HG02852 (cell line): ENCODE data around the gene SPACA7.

Experiments
- ATAC-seq: cut with Tn5 transposase; IDR thresholded peaks from one replicate; pipeline ENCODE4 v1.9.1; 2021; ENCODE audit warnings: mild to moderate bottlenecking, moderate library complexity; ENCODE audit not compliant: unreplicated experiment

The SPACA7 gene, protein sequence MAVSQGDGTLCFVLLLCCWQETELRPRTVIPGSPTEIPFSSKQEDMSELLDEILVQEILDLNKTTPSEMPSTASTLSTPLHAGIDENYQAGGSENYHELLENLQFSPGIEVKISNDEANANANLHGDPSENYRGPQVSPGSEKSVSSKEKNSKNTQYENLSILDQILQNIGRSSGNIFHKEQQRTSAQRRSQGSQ

DNA sequence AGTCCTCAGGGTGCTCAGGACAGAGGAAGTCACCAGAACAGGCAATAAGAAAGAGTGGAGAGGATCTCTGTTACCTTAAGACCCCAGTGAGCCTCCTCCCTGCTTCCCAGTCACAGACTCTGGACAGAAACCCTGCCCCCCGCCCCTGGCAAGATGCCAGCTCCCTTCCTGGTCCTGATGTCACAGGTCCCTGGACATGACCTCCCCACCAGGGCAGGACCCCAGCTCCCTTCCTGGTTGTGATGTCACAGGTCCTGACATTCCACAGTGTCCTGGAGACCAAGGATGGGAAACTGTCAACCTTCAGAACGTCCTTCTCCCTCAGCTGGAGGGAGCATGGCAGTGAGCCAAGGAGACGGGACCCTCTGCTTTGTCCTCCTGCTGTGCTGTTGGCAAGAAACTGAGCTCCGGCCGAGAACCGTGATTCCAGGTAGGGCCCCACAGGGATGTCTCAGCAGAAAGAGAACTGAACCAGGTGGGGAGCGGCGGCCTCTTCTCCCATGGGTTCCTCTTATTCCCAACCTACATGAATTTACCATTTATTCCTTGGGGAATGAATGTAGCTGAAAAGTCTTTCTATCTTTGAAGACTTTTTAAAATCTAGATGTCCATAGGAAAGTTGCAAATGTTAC, at the start of gene SPACA7:
SPACA7 (plus strand) TSS at position 306 of the 632 bp plus-strand sequence; CDS start at position 337, 31 bp downstream.
- ATAC-seq = no peak

DNA sequence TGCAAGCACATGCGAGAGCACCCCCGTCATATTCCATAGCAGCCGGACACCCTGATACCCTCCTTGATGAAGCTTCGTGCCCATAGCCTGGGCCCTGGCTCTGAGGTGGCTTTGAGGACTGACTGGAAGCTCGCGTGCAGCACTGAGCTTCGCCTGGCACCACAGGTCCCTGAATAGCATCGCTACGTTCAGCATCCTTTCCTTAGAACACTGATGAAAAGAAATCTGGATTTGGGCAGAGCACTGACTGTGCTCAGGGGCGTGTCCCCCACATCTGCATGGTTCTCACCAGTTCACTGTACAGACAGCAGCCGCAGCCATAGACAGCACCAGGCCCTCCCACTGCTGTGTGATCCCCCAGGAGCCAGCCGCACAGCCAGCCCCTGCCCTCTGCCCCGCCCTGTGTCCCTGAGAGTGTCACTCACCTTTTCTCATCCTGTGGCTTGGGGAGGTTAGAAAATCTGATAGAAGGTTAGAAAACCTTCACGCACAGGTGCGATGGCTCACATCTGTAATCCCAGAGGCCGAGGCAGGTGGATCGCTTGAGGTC, 49.3 kb upstream of the SPACA7 start:
- ATAC-seq = no peak

DNA sequence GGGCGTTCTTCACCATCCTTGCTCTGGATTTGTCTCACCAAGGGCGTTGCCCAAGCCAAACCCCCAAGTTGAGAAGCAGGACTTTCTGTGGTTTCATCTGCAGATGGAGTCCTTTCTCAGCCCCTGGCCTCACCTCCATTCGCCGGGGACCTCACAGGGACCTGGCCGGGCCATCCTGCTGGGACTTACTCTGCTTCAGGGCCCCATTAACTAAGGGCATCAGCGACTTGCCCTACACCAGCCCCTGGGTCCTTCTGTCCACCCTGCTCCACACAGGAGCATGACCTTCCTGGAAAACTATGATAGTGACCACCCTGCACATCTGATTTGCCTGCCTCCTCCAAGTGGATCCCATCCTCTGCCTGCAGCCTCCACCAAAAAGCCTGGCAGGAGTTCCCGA, 47.2 kb upstream of the SPACA7 start:
- no peak for ATAC-seq

DNA sequence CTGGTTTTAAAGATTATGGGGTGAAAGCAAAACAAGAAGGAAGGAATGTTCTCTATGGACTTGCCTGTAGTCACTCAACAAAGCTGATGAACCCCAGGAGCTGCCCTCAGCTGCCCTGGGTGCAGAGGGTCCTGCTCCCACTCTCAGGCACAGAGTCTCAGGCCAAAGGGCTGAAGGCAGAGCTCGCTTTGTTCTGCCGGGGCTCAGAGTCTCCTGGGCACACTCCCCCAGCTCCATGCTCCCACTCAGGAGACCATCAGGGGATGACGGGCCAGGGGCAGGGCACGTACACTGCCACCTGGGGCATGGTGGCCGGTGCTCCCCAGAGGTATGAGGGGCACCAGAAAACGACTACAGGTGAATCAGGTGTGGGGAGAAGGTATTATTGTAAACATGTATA, 46.8 kb upstream of the SPACA7 start:
- no peak for ATAC-seq

DNA sequence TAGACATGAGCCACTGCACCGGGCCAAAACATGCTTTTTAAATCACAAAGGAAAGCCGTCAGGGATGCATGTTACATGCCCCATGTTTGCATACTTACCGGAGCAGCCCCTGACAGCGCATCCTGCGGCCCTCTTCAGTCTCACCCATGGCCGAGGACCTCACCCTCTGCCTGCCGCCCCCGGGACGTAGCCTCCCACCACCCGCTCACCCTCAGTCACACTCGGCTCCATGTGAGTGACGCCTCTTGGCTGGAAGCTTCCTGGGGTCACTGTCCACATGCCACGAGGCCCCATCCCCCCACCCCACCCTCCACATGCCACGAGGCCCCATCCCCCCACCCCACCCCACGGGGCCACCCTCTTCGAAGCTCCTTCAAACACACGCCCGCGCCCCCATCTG, 46.1 kb upstream of the SPACA7 start:
- no peak for ATAC-seq

DNA sequence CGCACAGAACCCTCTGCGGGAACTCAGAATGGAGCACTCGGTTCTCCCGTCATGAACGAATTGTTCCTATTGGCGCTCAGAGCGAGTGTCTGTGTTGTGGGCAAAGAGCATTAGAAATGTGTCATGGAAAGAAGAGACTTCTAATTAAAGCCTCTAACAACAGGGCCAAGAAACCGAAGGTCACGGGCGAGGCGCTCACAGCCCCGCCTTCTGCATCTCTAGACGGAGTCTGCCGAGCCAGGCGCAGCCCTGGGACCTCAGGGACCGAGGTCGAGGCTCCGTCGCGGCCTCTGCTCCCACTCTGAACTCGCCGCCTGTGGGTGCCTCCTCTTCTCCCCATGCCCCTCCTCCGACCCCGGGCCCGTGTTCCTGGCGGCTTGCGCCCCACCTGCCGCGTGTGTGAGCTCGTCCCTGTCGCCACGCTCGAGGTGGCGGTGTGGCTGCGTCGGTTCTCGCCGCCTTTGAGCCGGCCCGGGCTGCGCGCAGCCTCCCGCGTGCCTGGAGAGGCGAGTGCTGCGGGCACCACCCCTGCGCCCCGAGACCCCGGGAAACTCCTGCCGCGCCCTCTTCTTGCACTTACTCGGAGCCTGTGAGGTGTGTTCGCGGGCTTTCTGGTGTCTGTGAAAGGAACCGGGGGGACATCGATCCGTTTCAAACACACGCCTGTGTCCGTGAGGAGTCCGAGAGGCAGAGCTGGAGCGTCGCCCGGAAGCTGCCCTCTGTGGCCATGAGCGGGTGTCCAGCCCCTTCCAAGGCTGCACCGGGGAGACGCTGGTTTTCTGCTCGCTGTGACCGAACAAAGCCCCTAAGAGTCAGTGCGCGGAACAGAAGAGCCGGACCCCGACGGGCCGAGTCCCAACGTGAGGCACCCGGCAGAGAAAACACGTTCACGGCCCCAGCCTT, 45.4 kb upstream of the SPACA7 start:
- ATAC-seq = no peak

DNA sequence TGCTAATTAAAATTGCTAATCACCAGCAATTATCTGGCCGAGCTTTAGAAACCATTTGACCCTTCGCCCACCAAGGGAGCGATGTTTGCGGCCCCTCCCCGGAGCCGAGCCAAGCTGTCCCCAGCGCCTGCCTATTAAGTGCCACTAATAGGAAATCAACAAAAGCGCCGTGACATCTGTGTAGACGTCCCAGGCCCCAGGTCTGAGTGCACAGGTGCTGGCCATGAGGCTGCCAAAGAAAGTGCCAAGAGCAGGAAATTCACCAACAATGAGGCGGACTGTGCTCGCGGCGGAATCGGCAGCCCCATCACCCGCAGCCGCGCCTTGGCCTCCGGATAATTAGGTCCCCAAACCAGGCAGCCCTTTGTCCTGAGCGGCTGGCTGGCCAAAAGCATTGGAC, 44.5 kb upstream of the SPACA7 start:
- no peak for ATAC-seq

DNA sequence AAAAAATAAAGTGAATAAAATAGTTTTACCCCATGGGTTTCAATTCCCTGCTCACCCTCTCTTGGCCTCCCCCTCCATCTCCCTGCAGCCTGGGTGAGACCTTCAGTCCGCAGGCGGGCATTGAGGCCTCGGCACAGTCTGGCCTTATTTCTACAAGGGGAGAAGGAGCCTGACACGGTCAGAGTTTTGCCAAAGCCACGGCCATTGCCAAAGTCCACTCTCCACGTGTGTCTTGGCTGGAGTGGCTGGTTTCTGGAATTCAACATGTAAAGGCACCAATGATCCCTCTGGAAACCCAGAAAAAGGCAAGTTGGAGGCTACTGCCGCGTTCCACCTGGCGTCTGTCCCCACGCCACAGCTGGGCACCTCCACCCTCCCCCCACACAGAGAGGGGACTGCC, 43.4 kb upstream of the SPACA7 start:
- no peak for ATAC-seq

DNA sequence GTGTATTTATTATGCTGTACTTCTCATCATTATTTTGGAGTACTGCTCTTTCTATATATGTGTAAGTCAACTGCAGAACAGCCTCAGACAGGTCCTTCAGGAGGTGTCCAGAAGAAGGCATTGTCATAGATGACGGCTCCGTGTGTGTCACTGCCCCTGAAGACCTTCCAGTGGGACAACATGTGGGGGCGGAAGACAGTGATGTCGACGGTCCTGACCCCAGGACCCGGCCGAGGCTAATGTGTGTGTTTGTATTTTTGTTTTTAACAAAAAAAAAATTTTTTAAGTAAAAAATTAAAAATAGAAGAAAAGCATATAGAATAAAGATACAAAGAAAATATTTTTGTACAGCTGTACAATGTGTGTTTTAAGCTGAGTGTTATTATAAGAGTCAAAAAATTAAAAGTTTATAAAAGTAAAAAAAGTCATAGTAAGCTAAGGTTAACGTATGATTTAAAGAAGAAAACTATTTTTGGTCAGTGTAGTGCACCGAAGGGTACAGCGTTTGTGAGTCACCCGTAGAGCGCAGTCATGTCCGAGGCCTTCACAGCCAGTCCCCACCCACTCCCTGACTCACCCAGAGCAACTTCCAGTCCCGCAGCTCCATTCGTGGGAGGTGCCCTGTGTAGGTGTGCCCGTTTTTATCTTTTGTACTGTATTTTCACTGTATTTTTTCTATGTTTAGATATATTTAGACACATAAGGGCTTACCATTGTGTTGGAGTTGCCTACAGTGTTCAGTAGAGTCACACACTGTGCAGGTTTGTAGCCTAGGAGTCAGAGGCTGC, 42.2 kb upstream of the SPACA7 start:
- no peak for ATAC-seq

DNA sequence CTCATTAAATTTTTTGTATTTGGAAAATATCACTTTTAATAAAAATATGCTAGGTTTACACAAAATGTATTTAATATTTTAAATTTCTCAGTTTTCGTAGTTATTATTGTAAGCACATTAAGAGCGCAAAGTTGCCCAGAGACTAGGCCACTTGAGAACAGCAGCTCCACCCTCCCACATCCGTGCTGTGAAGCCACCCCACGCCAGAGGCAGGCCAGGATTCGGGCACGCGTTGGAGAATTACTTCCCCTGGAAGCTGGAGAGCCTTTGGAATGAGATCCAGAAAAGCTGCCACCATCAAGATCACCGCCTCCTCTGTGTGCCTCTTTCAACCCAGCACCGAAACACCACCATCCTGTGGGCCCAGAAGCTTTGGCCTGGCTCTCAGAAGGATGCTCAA, 41.0 kb upstream of the SPACA7 start:
- no peak for ATAC-seq

DNA sequence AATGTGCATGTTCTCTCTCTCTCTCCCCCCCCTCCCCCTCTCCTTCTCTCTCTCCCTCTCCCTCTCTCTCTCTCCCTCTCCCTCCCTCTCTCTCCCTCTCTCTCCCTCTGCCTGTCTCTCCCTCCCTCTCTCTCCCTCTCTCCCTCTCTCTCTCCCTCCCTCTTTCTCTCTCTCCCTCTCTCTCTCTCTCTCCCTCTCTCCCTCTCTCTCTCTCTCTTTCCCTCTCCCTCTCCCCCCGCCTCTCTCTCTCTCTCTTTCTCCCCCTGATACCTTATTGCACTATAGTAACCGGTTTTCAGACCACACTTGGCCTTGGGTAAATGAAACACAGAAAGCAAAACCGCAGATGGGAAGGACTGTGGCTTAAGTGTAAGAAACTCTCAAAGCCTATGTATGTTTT, 34.7 kb upstream of the SPACA7 start:
- ATAC-seq = no peak

DNA sequence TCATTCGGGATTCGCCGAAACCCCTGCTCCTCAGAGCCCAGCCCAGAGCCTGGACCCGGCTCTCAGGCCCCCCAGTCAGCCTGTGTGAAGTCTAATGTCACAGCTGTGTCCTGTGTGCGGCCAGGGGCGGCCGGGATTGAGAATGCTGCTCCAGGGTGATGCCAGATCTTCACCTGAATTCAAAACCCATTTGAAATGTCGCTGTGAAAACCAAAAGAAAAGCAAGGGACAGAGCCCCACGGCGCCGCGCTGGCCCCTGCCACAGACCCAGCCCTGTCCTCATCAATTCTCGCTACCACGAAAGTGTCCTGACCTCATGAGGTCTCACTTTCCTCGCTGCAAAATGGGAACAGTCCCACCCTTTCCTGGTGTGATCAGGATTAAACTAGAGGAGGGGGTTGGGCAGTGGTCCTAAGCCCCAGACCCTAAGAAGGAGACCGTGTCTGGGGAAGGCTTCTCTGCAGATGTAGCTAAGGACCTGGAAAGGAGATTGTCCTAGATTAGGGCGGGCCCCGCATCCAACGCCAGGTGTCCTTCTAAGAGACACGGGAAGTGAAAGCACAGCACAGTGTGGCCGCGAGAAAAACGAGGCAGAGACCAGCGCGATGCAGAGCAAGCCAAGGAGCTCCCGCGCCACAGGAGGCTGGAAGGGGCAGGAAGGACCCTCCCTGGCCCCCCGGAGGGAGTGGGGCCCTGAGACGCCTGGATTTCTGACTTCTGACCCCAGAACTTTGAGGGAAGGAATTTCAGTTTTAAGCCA, 34.0 kb upstream of the SPACA7 start:
- no peak for ATAC-seq

DNA sequence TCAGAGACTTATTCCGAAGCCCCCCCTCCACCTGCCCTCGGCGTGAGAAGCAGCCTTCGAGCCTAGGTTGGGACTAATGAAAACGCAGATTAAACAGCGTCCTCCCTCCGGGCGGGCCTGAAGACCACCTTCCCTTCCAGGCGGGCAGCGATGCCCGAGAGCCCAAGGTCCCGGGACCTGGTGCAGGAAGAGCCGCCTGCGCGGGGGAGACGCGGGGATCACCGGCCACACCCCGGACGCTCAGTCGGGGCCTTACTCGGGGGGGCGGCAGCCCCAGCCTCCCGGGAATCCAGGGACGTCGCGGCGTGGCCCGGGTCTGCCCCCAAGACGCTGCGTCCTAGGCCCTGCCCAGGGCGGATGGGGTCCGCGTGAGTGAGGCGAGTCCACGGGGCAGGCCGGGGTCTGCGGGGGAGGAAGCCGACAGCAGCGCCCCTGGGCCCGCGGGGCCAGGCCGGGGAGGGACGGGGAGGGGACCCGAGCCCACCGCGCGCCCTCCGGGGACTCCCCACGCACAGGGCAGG, 33.3 kb upstream of the SPACA7 start:
- no peak for ATAC-seq

DNA sequence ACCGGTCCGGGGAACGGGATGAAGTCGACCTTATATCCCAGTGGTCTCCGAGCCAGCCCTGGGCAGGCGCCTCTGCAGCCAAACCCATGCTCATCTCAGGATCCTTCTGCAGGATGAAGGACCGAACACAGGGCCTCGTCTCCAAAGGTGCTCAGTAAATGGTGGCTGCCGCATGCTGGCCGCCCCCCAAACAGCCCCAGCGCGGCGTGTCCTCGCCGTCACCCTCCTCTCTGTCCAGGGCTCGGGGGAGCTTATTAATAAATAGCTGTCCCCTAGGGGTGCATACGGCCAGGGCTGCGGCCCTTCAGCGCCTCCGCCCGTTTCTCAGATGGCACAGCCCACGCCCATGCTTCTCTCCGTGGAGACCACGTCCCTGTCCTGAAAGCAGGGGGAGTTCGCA, 32.6 kb upstream of the SPACA7 start:
- ATAC-seq = no peak

DNA sequence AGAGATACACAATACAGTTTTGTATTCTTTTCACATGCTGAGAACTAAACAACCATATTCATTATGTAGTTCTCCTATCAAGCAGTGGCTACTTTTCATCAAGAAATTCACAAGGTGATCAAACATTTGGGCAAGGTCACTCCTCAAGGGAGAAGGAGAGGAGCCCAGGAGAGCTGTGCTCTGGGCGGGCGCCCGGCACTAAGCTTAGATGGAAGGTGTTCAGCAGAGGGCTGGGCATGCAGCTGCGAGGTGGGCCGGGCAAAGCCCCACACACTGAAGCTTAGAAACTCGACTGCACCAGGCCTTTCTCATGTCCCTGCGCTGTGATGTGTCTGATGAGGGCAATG, 30.4 kb upstream of the SPACA7 start:
- ATAC-seq = no peak

DNA sequence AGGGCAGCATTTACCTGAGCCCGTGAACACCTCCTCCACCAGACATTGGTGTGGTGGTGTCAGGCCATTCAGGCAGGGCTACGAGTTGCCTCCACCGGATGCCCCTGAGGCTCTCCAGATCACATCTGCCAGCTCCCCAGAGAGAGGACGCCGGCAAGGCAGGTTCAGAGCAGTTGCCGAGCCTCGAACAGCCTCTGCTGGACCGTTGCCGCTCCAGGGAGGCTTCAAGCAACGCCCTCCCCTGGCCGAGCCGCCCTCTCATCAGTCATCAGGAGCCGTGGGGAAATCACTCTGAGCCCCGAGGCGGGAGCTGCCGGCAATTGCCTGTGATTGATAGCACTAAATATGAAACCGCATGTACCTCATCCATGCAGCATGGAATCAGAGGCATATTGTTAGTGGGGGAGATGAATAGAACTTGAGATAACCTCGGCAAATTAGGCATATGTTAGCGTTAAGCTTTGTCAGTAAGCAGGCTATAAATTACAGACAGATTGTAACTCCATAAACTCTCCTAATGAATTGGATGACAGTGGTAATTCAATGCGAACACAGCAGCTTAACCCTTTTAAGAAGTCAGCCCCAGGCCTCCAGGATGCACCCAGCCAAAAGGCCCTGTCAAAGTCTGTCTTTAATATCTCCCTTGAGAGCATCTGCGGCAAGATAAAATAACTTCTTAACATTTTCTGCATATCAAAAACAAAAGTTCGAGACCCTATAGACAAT, 29.8 kb upstream of the SPACA7 start:
- no peak for ATAC-seq

DNA sequence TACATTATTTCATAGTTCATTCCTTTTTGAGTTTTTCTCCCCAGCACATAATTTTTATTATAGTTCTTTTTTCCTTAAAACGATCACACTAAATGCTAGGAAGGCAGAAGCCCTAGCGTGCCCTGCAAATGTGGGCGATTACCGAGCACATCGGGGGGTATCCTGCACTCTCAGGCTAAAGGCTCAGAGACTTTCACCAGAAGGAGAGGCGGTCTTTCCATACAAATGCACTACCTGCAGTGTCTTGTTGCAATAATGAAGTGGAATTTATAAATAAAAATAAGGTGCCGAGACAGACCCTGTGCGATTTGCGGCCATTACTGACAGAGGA, 29.3 kb upstream of the SPACA7 start:
- no peak for ATAC-seq

DNA sequence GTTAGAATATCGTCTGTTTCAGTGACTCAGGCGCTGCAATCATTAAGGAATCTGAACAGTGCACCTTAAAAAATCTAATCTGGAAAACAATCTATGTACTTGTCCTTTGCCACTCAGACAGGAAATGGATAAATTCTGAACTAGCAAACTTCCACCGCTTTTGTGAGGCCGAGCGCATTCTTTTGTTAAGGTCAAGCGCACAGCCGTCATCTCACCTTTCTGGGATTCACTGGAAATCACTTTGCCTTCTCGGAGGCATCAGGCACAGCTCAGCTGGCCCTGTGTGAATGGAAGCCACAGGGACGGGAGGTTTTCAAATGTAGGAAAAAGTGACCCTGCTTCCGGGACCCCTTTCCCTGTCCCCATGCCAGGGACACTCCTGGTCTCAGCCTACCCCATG, 28.2 kb upstream of the SPACA7 start:
- ATAC-seq = no peak

DNA sequence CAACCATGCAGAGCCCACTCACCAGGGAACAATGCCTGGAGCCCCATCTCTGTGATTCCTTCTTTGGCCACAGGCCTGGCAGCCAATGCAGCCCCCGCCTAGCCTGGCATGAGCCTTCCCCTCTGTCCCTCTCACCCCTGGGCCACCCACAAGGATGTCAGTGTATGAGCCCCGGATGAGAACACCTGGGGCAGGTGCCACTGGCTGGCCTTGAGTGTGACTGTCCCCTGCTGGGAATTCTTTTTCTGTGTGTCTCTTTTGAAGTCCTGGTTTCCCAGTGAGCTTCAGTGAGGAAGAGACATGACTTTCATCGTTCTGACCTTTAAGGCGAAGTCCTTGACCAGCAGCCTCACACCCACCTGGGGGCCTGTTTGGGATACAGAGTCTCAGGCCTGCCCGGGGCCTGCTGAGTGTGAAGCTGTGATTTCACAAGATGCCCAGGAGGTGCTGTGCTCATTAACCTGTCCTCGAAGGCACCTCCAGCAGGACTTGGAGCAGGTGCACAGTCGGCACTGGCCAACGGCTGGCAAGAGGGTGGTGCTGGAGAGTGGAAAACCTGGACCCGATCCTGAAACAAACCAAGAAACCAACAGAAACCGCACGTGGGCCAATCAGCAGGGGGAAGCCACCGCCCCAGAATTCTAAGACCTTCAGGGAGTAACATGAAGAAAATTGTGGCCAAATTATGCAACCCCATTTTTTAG, 27.4 kb upstream of the SPACA7 start:
- ATAC-seq = no peak
